Measurements from ENCODE around the gene SPATA16. TPM values are rescaled to one million over a fixed set of nuclear protein-coding genes. Genes with fewer than 3 reads are reported as not detected.

SPATA16 gene
- total RNA-seq, 2 donors from 2014 or later = not detected

GRCh38 chr3:172914854-172915253, 226.2 kb downstream of the SPATA16 start:
- Histone ChIP-seq H3K4me1 (ENCODE audit: control insufficient read depth in 1 of 2, low read depth in 2 of 2) (peaks cover 4 to 12% of the 10 kb centered on the region in 2 donors), H3K27me3 (replicated peaks; ENCODE audit: insufficient read depth) (no peaks in the 10 kb centered on the region), H3K4me3 (no peak overlapping the region), H3K27ac (no peak overlapping the region), H3K9me3 (no peaks in the 10 kb centered on the region), H3K36me3 (no peaks in the 10 kb centered on the region)
- ATAC-seq (ENCODE audit: insufficient number of reproducible peaks, low FRiP score, low read depth) (no peak), DNase-seq (ENCODE audit: low spot score) (no peak)
- TF ChIP-seq, protein P1, sequence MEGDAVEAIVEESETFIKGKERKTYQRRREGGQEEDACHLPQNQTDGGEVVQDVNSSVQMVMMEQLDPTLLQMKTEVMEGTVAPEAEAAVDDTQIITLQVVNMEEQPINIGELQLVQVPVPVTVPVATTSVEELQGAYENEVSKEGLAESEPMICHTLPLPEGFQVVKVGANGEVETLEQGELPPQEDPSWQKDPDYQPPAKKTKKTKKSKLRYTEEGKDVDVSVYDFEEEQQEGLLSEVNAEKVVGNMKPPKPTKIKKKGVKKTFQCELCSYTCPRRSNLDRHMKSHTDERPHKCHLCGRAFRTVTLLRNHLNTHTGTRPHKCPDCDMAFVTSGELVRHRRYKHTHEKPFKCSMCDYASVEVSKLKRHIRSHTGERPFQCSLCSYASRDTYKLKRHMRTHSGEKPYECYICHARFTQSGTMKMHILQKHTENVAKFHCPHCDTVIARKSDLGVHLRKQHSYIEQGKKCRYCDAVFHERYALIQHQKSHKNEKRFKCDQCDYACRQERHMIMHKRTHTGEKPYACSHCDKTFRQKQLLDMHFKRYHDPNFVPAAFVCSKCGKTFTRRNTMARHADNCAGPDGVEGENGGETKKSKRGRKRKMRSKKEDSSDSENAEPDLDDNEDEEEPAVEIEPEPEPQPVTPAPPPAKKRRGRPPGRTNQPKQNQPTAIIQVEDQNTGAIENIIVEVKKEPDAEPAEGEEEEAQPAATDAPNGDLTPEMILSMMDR (IDR thresholded peaks at IDR 0.05) = no peak

DNA sequence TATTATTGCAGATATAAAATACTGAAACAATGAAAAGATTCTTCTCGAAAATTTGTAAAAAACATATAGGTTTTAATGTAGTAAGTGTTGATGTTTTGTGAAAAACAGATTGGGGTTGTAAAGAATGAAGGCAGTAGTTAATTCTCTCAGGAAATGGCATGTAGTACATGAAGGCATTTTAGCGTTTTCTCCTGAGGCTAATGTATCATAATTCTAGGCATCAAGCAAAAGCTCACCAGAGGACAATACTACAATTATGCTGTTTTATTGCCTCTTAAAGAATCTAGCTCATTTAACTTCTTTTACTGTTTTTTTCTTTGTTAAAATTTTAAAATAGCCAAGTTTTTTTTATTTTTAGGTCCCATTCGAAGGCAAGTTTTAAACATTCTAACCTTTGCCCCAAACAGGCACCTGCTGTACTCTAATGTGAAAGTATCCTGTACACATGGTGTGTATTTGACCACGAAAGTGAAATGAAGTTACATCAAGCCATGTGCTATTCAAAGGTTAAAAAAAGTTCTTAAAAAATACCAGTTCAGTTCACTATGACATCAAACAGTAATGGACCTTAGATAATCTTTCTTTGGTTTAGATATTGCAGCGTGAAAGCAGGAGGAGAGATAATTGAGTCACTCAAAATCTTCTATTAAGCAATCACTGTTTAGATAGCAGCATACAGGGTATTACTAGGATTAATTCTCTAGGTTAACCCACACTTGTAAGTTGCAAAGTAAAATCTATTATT, 227.0 kb downstream of the SPATA16 start:
- no peaks in the 10 kb centered on the region for H3K36me3 ChIP-seq
- no peaks in the 10 kb centered on the region for H3K27me3 ChIP-seq (replicated peaks; ENCODE audit: insufficient read depth)
- H3K4me1 ChIP-seq (ENCODE audit: control insufficient read depth in 1 of 2, low read depth in 2 of 2) = peaks cover 4 to 12% of the 10 kb centered on the region in 2 donors
- H3K9me3 ChIP-seq = no peaks in the 10 kb centered on the region
- no peak overlapping the region for H3K27ac ChIP-seq
- TF ChIP-seq, protein P1 (IDR thresholded peaks at IDR 0.05) = no peak
- no peak for DNase-seq (ENCODE audit: low spot score)
- no peak for ATAC-seq (ENCODE audit: insufficient number of reproducible peaks, low FRiP score, low read depth)
- H3K4me3 ChIP-seq = no peak overlapping the region

DNA sequence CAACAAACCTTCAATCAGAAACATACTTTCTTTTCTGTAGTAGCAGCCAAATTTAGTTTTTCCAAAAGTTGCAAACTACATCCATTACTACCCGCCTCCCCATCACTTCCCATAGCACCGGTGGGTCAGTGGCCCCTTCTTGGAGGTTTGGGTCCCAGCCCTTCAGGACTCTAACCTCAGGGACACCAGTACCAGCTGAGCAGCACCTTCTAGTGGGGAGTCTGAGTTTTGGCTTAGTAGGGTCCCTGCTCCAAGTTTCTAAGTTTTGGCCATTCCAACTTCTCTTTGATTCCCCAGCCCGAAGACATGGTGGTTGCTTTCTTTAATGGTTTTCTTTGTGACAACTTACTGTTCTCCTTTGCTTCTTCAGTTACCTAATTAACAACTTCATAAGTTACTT, 229.9 kb downstream of the SPATA16 start:
- Histone ChIP-seq H3K27me3 (replicated peaks; ENCODE audit: insufficient read depth) (no peaks in the 10 kb centered on the region), H3K4me3 (no peak overlapping the region), H3K4me1 (ENCODE audit: control insufficient read depth in 1 of 2, low read depth in 2 of 2) (peaks cover 4 to 6% of the 10 kb centered on the region in 2 donors), H3K36me3 (no peaks in the 10 kb centered on the region), H3K9me3 (no peaks in the 10 kb centered on the region), H3K27ac (no peak overlapping the region)
- no peak for ATAC-seq (ENCODE audit: insufficient number of reproducible peaks, low FRiP score, low read depth)
- TF ChIP-seq, protein P1 (IDR thresholded peaks at IDR 0.05) = no peak
- no peak for DNase-seq (ENCODE audit: low spot score)

- no peak overlapping the region for H3K4me3 ChIP-seq
Measured at GRCh38 chr3:172908771-172909270, 232.2 kb downstream of the SPATA16 start.

DNA sequence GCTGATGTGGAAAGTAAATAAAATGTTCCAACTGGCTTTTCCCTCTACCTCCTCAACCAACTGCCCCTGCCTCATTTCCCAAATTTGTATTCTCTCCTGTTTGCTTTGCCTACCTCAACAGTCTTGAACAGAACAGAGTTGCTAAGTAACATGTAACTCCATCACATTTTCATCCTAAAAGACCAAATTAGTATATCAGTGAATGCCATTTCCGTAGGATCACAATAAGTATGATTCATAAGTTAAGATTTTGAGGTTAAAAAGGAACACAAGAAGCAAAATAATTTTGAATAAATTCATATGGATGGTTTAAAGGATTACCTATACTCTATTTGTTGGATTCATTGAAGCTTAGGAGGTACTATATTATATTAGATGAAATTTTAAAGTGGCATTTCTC, 235.6 kb downstream of the SPATA16 start:
- Histone ChIP-seq H3K9me3 (no peaks in the 10 kb centered on the region), H3K4me3 (no peak overlapping the region), H3K27ac (no peak overlapping the region), H3K4me1 (ENCODE audit: control insufficient read depth in 1 of 2, low read depth in 2 of 2) (no peaks in the 10 kb centered on the region), H3K27me3 (replicated peaks; ENCODE audit: insufficient read depth) (no peaks in the 10 kb centered on the region), H3K36me3 (no peaks in the 10 kb centered on the region)
- TF ChIP-seq, protein P1 (IDR thresholded peaks at IDR 0.05) = no peak
- no peak for ATAC-seq (ENCODE audit: insufficient number of reproducible peaks, low FRiP score, low read depth)
- no peak for DNase-seq (ENCODE audit: low spot score)

More at GRCh38 chr3:172908771-172909270, 232.2 kb downstream of the SPATA16 start:
- Histone ChIP-seq H3K4me1 (ENCODE audit: control insufficient read depth in 1 of 2, low read depth in 2 of 2) (no peaks in the 10 kb centered on the region), H3K36me3 (no peaks in the 10 kb centered on the region), H3K9me3 (no peaks in the 10 kb centered on the region), H3K27ac (no peak overlapping the region), H3K27me3 (replicated peaks; ENCODE audit: insufficient read depth) (no peaks in the 10 kb centered on the region)
- TF ChIP-seq, protein P1 (IDR thresholded peaks at IDR 0.05) = no peak
- no peak for ATAC-seq (ENCODE audit: insufficient number of reproducible peaks, low FRiP score, low read depth)
- no peak for DNase-seq (ENCODE audit: low spot score)

All from thoracic aorta (tissue), 2 donors.